Measurements from ENCODE around the gene TRIM28. TPM values are rescaled to one million over a fixed set of nuclear protein-coding genes. Genes with fewer than 3 reads are reported as not detected.

TRIM28 gene
- polyA plus RNA-seq, 1 donor from 2014 or later: 256 TPM

DNA sequence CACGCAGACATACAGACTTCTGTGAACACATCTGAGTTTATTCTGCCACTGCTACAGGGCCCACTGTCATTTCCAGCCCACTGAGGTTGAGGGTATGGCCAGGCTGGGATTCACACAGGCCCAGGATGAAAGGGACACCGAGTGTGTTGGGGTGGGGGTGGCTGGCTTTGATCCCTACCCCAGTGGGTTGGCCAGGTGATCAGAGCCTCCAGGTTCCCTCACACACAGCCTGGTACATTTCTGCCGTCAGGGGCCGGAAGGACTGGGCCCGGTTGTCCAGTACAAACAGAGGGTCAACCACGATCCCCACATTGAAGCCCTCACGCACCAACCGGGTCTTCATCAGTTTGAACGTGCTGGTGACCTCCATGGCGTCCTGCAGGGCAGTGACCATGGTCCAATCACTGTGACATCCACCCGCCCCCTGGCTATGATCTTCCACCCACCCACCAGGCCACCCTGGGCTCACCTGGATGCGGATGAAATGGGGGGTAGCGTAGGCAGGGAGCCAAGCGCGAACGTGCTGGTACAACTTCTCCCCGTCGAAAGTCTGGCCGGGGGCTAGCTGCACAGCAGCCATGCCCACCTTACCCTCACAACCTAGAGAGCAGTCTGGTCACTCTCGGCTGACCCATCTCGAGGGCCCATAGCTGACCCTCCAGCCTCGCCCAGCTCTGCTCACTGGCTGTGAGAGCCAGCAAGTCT, 45.4 kb upstream of the TRIM28 start:
- H2AFZ ChIP-seq (ENCODE audit: low read depth, low read length): peak overlapping the region; percentile 62
- no peak overlapping the region for H3K27ac ChIP-seq (ENCODE audit: low read length)
- TF ChIP-seq, protein P1, sequence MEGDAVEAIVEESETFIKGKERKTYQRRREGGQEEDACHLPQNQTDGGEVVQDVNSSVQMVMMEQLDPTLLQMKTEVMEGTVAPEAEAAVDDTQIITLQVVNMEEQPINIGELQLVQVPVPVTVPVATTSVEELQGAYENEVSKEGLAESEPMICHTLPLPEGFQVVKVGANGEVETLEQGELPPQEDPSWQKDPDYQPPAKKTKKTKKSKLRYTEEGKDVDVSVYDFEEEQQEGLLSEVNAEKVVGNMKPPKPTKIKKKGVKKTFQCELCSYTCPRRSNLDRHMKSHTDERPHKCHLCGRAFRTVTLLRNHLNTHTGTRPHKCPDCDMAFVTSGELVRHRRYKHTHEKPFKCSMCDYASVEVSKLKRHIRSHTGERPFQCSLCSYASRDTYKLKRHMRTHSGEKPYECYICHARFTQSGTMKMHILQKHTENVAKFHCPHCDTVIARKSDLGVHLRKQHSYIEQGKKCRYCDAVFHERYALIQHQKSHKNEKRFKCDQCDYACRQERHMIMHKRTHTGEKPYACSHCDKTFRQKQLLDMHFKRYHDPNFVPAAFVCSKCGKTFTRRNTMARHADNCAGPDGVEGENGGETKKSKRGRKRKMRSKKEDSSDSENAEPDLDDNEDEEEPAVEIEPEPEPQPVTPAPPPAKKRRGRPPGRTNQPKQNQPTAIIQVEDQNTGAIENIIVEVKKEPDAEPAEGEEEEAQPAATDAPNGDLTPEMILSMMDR (IDR thresholded peaks at IDR 0.05; ENCODE audit: poor library complexity, severe bottlenecking): no peak
- no peaks in the 10 kb centered on the region for H4K20me1 ChIP-seq (ENCODE audit: insufficient read depth)
- peak overlapping the region; percentile 68 for H3K4me3 ChIP-seq (ENCODE audit: low read length)
- H3K79me2 ChIP-seq (replicated peaks; ENCODE audit: insufficient read depth, low read length): no peaks in the 10 kb centered on the region
- no peaks in the 10 kb centered on the region for H3K9me3 ChIP-seq (ENCODE audit: low read length)
- no peaks in the 10 kb centered on the region for H3F3A ChIP-seq (ENCODE audit: insufficient read depth, low read length, poor library complexity, severe bottlenecking)
- H3K9me2 ChIP-seq (ENCODE audit: insufficient read depth, low read length): no peaks in the 10 kb centered on the region
- H3K9ac ChIP-seq (ENCODE audit: low read length): peak overlapping the region; percentile 67
- no peaks in the 10 kb centered on the region for H3K27me3 ChIP-seq (ENCODE audit: insufficient read depth, low read depth, low read length)
- H3K4me2 ChIP-seq (ENCODE audit: low read length): no peak overlapping the region
- H3K36me3 ChIP-seq (ENCODE audit: insufficient read depth, low read length): no peaks in the 10 kb centered on the region

DNA sequence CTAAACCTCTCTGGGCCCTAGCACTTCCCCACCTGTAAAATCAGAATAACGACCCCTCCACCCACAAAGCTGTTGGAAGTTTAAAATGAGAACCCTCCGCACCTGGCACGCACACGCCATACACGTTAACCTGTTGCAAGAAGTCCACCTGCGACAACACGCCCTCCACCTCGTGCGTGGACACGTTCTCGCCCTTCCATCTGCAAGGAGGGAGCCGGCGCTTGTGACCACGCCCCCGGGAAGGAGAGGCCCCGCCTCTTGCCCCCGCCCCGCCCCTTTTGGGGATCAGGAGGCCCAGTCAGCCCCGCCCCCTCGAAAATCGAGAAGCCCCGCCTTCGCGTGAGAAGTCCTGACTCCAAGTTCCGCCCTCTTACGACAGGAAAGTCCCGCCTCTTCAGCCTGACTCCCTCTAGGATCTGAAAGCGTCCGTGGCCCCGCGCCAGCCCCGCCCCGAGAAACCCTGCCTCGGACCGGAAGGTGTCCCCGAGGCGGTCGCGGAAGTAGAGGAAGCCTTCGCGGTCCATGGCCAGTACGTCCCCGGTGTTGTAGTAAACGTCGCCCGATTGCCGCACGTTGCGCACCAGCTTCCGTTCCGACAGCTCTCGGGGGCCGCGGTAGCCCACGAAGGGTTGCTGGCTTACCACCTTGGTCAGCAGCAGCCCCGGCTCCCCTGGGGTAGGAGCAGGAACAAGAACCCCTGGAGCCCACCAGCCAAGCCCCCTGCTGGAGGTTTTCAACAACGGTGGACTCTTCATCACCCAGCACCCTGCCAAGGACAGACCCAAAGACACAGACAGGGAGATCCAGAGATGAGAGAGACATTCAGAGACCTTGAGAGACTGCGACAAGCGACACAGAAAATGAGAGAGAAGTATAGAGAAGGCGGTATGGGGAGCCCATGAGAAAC, 44.6 kb upstream of the TRIM28 start:
- H3K9me2 ChIP-seq (ENCODE audit: insufficient read depth, low read length): no peaks in the 10 kb centered on the region
- no peaks in the 10 kb centered on the region for H4K20me1 ChIP-seq (ENCODE audit: insufficient read depth)
- H3K4me3 ChIP-seq (ENCODE audit: low read length): peak overlapping the region; percentile 68
- no peaks in the 10 kb centered on the region for H3K9me3 ChIP-seq (ENCODE audit: low read length)
- peak overlapping the region; percentile 66 for H3K27ac ChIP-seq (ENCODE audit: low read length)
- peak overlapping the region; percentile 58 for H3K4me2 ChIP-seq (ENCODE audit: low read length)
- H3K9ac ChIP-seq (ENCODE audit: low read length): peak overlapping the region; percentile 67
- no peaks in the 10 kb centered on the region for H3K36me3 ChIP-seq (ENCODE audit: insufficient read depth, low read length)
- no peaks in the 10 kb centered on the region for H3F3A ChIP-seq (ENCODE audit: insufficient read depth, low read length, poor library complexity, severe bottlenecking)
- TF ChIP-seq EZH2 (IDR thresholded peaks at IDR 0.05; ENCODE audit: borderline replicate concordance, insufficient read depth, low read length, poor library complexity, severe bottlenecking) (no peak), TAF1 (IDR thresholded peaks at IDR 0.05; ENCODE audit: low read depth) (peak; percentile 66), RAD21 (conservative IDR thresholded peaks at IDR 0.05) (peak; percentile 25), MXI1 (conservative IDR thresholded peaks at IDR 0.05; ENCODE audit: poor library complexity, severe bottlenecking) (peak; percentile 65), POLR2AphosphoS5 (IDR thresholded peaks at IDR 0.05) (peak; percentile 74), EP300 (conservative IDR thresholded peaks at IDR 0.05; ENCODE audit: poor library complexity, severe bottlenecking) (peak; percentile 67), SMC3 (conservative IDR thresholded peaks at IDR 0.05; ENCODE audit: poor library complexity) (peak; percentile 54)
- TF ChIP-seq, protein P2, sequence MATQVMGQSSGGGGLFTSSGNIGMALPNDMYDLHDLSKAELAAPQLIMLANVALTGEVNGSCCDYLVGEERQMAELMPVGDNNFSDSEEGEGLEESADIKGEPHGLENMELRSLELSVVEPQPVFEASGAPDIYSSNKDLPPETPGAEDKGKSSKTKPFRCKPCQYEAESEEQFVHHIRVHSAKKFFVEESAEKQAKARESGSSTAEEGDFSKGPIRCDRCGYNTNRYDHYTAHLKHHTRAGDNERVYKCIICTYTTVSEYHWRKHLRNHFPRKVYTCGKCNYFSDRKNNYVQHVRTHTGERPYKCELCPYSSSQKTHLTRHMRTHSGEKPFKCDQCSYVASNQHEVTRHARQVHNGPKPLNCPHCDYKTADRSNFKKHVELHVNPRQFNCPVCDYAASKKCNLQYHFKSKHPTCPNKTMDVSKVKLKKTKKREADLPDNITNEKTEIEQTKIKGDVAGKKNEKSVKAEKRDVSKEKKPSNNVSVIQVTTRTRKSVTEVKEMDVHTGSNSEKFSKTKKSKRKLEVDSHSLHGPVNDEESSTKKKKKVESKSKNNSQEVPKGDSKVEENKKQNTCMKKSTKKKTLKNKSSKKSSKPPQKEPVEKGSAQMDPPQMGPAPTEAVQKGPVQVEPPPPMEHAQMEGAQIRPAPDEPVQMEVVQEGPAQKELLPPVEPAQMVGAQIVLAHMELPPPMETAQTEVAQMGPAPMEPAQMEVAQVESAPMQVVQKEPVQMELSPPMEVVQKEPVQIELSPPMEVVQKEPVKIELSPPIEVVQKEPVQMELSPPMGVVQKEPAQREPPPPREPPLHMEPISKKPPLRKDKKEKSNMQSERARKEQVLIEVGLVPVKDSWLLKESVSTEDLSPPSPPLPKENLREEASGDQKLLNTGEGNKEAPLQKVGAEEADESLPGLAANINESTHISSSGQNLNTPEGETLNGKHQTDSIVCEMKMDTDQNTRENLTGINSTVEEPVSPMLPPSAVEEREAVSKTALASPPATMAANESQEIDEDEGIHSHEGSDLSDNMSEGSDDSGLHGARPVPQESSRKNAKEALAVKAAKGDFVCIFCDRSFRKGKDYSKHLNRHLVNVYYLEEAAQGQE (IDR thresholded peaks at IDR 0.05; ENCODE audit: borderline replicate concordance): peak; percentile 76
- TF ChIP-seq, protein P1 (IDR thresholded peaks at IDR 0.05; ENCODE audit: poor library complexity, severe bottlenecking): peak; percentile 57
- no peaks in the 10 kb centered on the region for H3K27me3 ChIP-seq (ENCODE audit: insufficient read depth, low read depth, low read length)
- peak overlapping the region; percentile 62 for H2AFZ ChIP-seq (ENCODE audit: low read depth, low read length)
- H3K79me2 ChIP-seq (replicated peaks; ENCODE audit: insufficient read depth, low read length): no peaks in the 10 kb centered on the region
